H1 (cell line): ENCODE data around the gene MACROD1. TPM values are rescaled to one million over a fixed set of nuclear protein-coding genes. Genes with fewer than 3 reads are reported as not detected.

ENCODE experiments used
- CTCF ChIA-PET: fragments of 300-600 bp; sonication (Branson Sonifier 250); formaldehyde crosslinking; loops from one replicate; lab custom pipeline; 2021; ENCODE audit not compliant: partially characterized antibody; lab: Charles Lee
- POLR2A ChIA-PET: fragments of 300-600 bp; sonication (Branson Sonifier 250); formaldehyde crosslinking; loops from one replicate; lab custom pipeline; 2021; ENCODE audit warnings: inconsistent platforms; ENCODE audit not compliant: partially characterized antibody; lab: Charles Lee
- DNase-seq, 2 experiments: peaks; one replicate each; pipeline versions ENCODE4 v3.0.0 to v3.0.0-alpha.2; 2010 to 2022; ENCODE audit warnings: low spot score in 2 of 2, low read depth in 1 of 2, mixed read lengths in 1 of 2
- FAIRE-seq: peaks from 2 replicates; lab custom pipeline; 2011; peaks lifted over from hg19 to GRCh38; lab: Jason Lieb, UNC
- H2AFZ ChIP-seq: 2 replicates; pipeline ENCODE4 v1.8.1; 2012; ENCODE audit warnings: low read length, inconsistent platforms
- H2AK5ac ChIP-seq: 2 replicates; pipeline ENCODE4 v1.6.1; 2013; ENCODE audit warnings: low read depth, low read length
- H2BK120ac ChIP-seq: replicated peaks from 2 replicates; pipeline ENCODE3; 2013; ENCODE audit warnings: low read depth, low read length, inconsistent platforms
- H2BK12ac ChIP-seq: 2 replicates; pipeline ENCODE4 v1.6.1; 2013; ENCODE audit warnings: low read depth, low read length
- H2BK15ac ChIP-seq: 2 replicates; pipeline ENCODE4 v1.6.1; 2013; ENCODE audit warnings: low read length
- H2BK20ac ChIP-seq: 2 replicates; pipeline ENCODE4 v1.6.1; 2013; ENCODE audit warnings: low read length
- H2BK5ac ChIP-seq: 2 replicates; pipeline ENCODE4 v1.6.1; 2013; ENCODE audit warnings: low read depth, low read length
- H3K14ac ChIP-seq: 2 replicates; pipeline ENCODE4 v1.6.1; 2013; ENCODE audit warnings: inconsistent platforms; ENCODE audit not compliant: insufficient read length
- H3K18ac ChIP-seq: 2 replicates; pipeline ENCODE4 v1.6.1; 2013; ENCODE audit warnings: low read length; ENCODE audit errors: extremely low read depth
- H3K23ac ChIP-seq: 2 replicates; pipeline ENCODE4 v1.6.1; 2013; ENCODE audit warnings: inconsistent platforms; ENCODE audit not compliant: insufficient read length
- H3K23me2 ChIP-seq: 2 replicates; pipeline ENCODE4 v1.6.1; 2013; ENCODE audit warnings: low read depth, low read length
- H3K27ac ChIP-seq: 2 replicates; pipeline ENCODE4 v1.6.1; 2011; ENCODE audit warnings: low read depth, low read length, inconsistent platforms
- H3K27me3 ChIP-seq, 4 experiments: replicated peaks in 1 of 4; 1 replicate in 1 of 4; 2 replicates in 3 of 4; pipeline versions ENCODE4 v1.6.1 to v1.8.1; 2011 to 2013; ENCODE audit warnings: low read length in 3 of 4, mild to moderate bottlenecking in 3 of 4, inconsistent platforms in 2 of 4, mixed read lengths in 2 of 4, moderate library complexity in 1 of 4; ENCODE audit not compliant: control insufficient read depth in 3 of 4, insufficient read depth in 3 of 4; ENCODE audit errors: extremely low read depth in 1 of 4
- H3K36me3 ChIP-seq, 4 experiments: 2 replicates each; pipeline versions ENCODE4 v1.6.1 to v1.8.1; 2011 to 2013; ENCODE audit warnings: mild to moderate bottlenecking in 4 of 4, low read length in 3 of 4, moderate library complexity in 2 of 4, control low read depth in 1 of 4, inconsistent platforms in 1 of 4; ENCODE audit not compliant: insufficient read depth in 4 of 4, control insufficient read depth in 2 of 4
- H3K4ac ChIP-seq: replicated peaks from 2 replicates; pipeline ENCODE3; 2013; ENCODE audit warnings: low read length, low read depth, mixed read lengths, inconsistent platforms; ENCODE audit not compliant: insufficient read length
- H3K4me1 ChIP-seq, 4 experiments: replicated peaks in 1 of 4; 1 replicate in 1 of 4; 2 replicates in 3 of 4; pipeline versions ENCODE4 v1.6.1 to v1.8.1; 2011 to 2013; ENCODE audit warnings: low read length in 3 of 4, inconsistent platforms in 2 of 4, mixed read lengths in 1 of 4; ENCODE audit not compliant: insufficient read depth in 4 of 4, control insufficient read depth in 3 of 4
- H3K4me2 ChIP-seq, 2 experiments: 2 replicates each; pipeline versions ENCODE4 v1.6.1 to v1.8.1; 2011 to 2013; ENCODE audit warnings: low read depth in 2 of 2, low read length in 2 of 2, control low read depth in 1 of 2, inconsistent platforms in 1 of 2, mild to moderate bottlenecking in 1 of 2; ENCODE audit not compliant: insufficient read depth in 1 of 2
- H3K4me3 ChIP-seq, 4 experiments: fragments of 200-600, 300-600 bp in 1 of 4; sonication (generic), shearing (Covaris generic), sonication (Bioruptor Twin) in 1 of 4; 2 replicates each; pipeline versions ENCODE4 v1.5.1 to v1.8.1; 2011 to 2016; ENCODE audit warnings: low read length in 4 of 4, low read depth in 3 of 4, control low read depth in 2 of 4, inconsistent platforms in 2 of 4, mild to moderate bottlenecking in 2 of 4, mixed read lengths in 1 of 4, moderate library complexity in 1 of 4; ENCODE audit not compliant: insufficient read depth in 2 of 4; ENCODE audit errors: extremely low read depth in 1 of 4
- H3K56ac ChIP-seq: replicated peaks from 2 replicates; pipeline ENCODE3; 2013; ENCODE audit warnings: low read depth, mild to moderate bottlenecking, mixed read lengths, low read length, inconsistent platforms; ENCODE audit not compliant: insufficient read length
- H3K79me1 ChIP-seq: 2 replicates; pipeline ENCODE4 v1.6.1; 2013; ENCODE audit warnings: low read depth, low read length, control low read depth
- H3K79me2 ChIP-seq, 2 experiments: 2 replicates each; pipeline versions ENCODE4 v1.6.1 to v1.8.1; 2012 to 2013; ENCODE audit warnings: low read length in 2 of 2, mild to moderate bottlenecking in 2 of 2, inconsistent platforms in 1 of 2; ENCODE audit not compliant: insufficient read depth in 2 of 2, control insufficient read depth in 1 of 2
- H3K9ac ChIP-seq, 4 experiments: replicated peaks in 1 of 4; 1 replicate in 1 of 4; 2 replicates in 3 of 4; pipeline versions ENCODE4 v1.6.1 to v1.8.1; 2011 to 2013; ENCODE audit warnings: low read depth in 3 of 4, low read length in 3 of 4, control low read depth in 2 of 4, mild to moderate bottlenecking in 2 of 4, moderate library complexity in 2 of 4, inconsistent platforms in 1 of 4; ENCODE audit errors: extremely low read depth in 1 of 4
- H3K9me3 ChIP-seq, 2 experiments: 2 replicates each; pipeline versions ENCODE4 v1.6.1 to v1.8.1; 2012 to 2013; ENCODE audit warnings: mild to moderate bottlenecking in 2 of 2, moderate library complexity in 2 of 2, control low read depth in 1 of 2, inconsistent platforms in 1 of 2, low read depth in 1 of 2, low read length in 1 of 2, mixed read lengths in 1 of 2; ENCODE audit not compliant: insufficient read depth in 2 of 2
- H4K20me1 ChIP-seq, 2 experiments: replicated peaks in 1 of 2; 2 replicates each; pipeline versions ENCODE3 to v1.8.1; 2011 to 2013; ENCODE audit warnings: inconsistent platforms in 2 of 2, low read length in 2 of 2, mild to moderate bottlenecking in 1 of 2; ENCODE audit not compliant: insufficient read depth in 2 of 2, control insufficient read depth in 1 of 2
- H4K5ac ChIP-seq: 2 replicates; pipeline ENCODE4 v1.6.1; 2013; ENCODE audit warnings: low read length, low read depth, mixed read lengths, inconsistent platforms; ENCODE audit not compliant: insufficient read length
- H4K8ac ChIP-seq: 2 replicates; pipeline ENCODE4 v1.8.0; 2013; ENCODE audit warnings: mild to moderate bottlenecking, moderate library complexity, low read length, inconsistent platforms; ENCODE audit not compliant: insufficient read depth; ENCODE audit errors: extremely low read depth
- H4K91ac ChIP-seq: replicated peaks from 2 replicates; pipeline ENCODE3; 2013; ENCODE audit warnings: low read length, mixed read lengths, inconsistent platforms; ENCODE audit not compliant: insufficient read length
- CREB1 ChIP-seq: IDR thresholded peaks from 2 replicates; pipeline ENCODE4 v1.6.1; 2012; ENCODE audit warnings: inconsistent platforms
- GABPA ChIP-seq: IDR thresholded peaks from 2 replicates; pipeline ENCODE4 v1.6.1; 2011; ENCODE audit warnings: mild to moderate bottlenecking, low read length, moderate library complexity, borderline replicate concordance; ENCODE audit not compliant: insufficient read depth
- RAD21 ChIP-seq, 2 experiments: IDR thresholded peaks in 1 of 2; conservative IDR thresholded peaks in 1 of 2; 2 replicates each; pipeline ENCODE4 v1.6.1; 2011; ENCODE audit warnings: low read depth in 2 of 2, low read length in 2 of 2, improper control_type of control experiment in 1 of 2, inconsistent platforms in 1 of 2, mild to moderate bottlenecking in 1 of 2, moderate library complexity in 1 of 2
- RNF2 ChIP-seq: fragments of 200-900, 300-1000 bp; sonication (generic); IDR thresholded peaks from 2 replicates; pipeline ENCODE4 v1.7.1; 2016; ENCODE audit warnings: borderline replicate concordance, low read depth, mild to moderate bottlenecking, antibody characterized with exemption, low read length; ENCODE audit not compliant: poor library complexity, severe bottlenecking; ENCODE audit errors: missing control alignments
- TBP ChIP-seq: IDR thresholded peaks from 2 replicates; pipeline ENCODE4 v1.6.1; 2011; ENCODE audit warnings: low read depth, low read length, improper control_type of control experiment
- WGBS, 2 experiments: shearing (Covaris generic) in 1 of 2; methylation state at CpG; one replicate each; pipeline versions ENCODE4 v1.1.6 to v1.1.7; 2013 to 2015; ENCODE audit warnings: low lambda C conversion rate in 2 of 2, mixed read lengths in 2 of 2, inconsistent platforms in 1 of 2, low coverage in 1 of 2, missing lambda C conversion rate in 1 of 2; ENCODE audit not compliant: insufficient replicate concordance in 2 of 2, insufficient coverage in 1 of 2, insufficient read length in 1 of 2; ENCODE audit errors: extremely low coverage in 1 of 2, missing lambda C conversion rate in 1 of 2; 5-methylcytosine and 5-hydroxymethylcytosine counted together
- polyA plus RNA-seq, 7 experiments: library from polyadenylated mRNA; depleted of rRNA in 3 of 7; stranded (reverse) in 5 of 7; unstranded in 2 of 7; fragments of >200 nt in 5 of 7; fragments of 200-250 nt in 2 of 7; gene quantifications; 1 replicate in 5 of 7; 2 replicates in 1 of 7; 4 replicates in 1 of 7; pipeline versions ENCODE4 v1.2.1 to v1.2.3, GENCODE V29; 2011 to 2013; ENCODE audit warnings: missing spikeins in 2 of 7, mixed read lengths in 2 of 7
- total RNA-seq: library from RNA; stranded (reverse); fragmentation: NEBNext Ultra II Directional; extraction: Animal tissue kit (Norgen Biotek cat#: 25700); gene quantifications from 2 replicates; pipeline ENCODE4 v1.2.1, GENCODE V29; 2021
- TF ChIP-seq, protein P1 (sequence below): IDR thresholded peaks from 2 replicates; pipeline ENCODE4 v1.6.1; 2012; ENCODE audit warnings: inconsistent platforms
- TF ChIP-seq, protein P2 (sequence below), 3 experiments: IDR thresholded peaks; 1 replicate in 2 of 3; 2 replicates in 1 of 3; pipeline versions ENCODE4 v1.5.1 to v1.6.1; 2011; ENCODE audit warnings: low read length in 3 of 3, mild to moderate bottlenecking in 3 of 3, inconsistent platforms in 2 of 3, low read depth in 1 of 3, moderate library complexity in 1 of 3; ENCODE audit not compliant: insufficient read depth in 1 of 3; ENCODE audit errors: control extremely low read depth in 1 of 3

MACROD1 gene
- total and polyA plus RNA-seq, 2 of the 8 experiments (the other 6 are each of a cell fraction or from before 2014, with no cell fraction given): 19.5 to 34.1 TPM

DNA sequence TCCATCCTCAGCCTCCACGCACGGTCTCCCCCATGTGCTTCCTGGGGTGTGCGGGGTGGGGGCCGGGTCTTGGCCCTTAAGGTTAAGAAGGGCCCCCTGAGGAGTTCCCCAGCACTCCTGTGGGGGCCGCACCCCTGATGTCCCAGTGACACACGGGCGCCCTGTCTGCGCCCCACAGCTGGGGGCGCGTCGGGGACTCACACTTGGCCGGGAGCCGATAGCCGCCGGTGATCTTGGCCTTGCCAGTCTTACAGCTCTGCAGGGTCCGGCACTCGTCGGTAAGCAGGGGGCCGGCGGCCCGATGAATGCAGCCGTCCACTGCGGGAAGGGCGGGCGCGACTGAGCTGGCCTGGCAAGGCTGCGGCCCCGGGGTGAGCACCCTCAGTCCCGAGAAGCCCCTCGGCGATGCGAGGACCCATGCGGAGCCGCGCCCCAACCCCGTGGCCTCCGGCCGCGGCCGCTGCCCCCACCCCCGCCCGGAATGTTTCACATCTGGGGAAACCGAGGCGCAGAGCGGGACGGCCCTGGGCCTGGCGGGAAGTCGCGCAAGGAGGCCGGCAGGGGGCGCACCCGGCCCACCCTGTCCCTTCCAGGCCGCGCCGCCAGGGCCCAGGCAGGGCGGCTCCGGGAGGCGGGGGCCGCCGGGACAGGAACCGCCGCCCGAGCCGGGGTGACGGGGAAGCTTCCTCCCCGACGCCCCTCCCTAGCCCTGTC lies 165.7 kb downstream of the MACROD1 start:
- H3K4ac ChIP-seq: no peak overlapping the region
- H2BK5ac ChIP-seq: no peak overlapping the region
- peaks cover 6% of the 10 kb centered on the region; the same call in 1 of the 2 replicates for H3K79me1 ChIP-seq
- WGBS, 2 experiments: 5% methylated on average over 49 of the region's 67 CpGs; no CpG with 5 or more reads in 1 of the 2 experiments
- H3K18ac ChIP-seq: no peak overlapping the region
- H2AK5ac ChIP-seq: no peak overlapping the region
- H3K4me1 ChIP-seq: peaks cover 2 to 23% (median 12%) of the 10 kb centered on the region in 4 experiments; a peak in 6 of 7 replicates
- H2BK20ac ChIP-seq: no peak overlapping the region
- H4K91ac ChIP-seq: no peak overlapping the region
- H3K79me2 ChIP-seq: no peaks in the 10 kb centered on the region
- no peaks in the 10 kb centered on the region for H3K9me3 ChIP-seq
- no peak overlapping the region for H2BK120ac ChIP-seq
- DNase-seq: peak in 1 of 2 experiments; percentile 91
- H2BK12ac ChIP-seq: no peak overlapping the region
- H4K8ac ChIP-seq: peak overlapping the region; percentile 59; the same call in 1 of the 2 replicates
- CTCF ChIA-PET: interaction anchor here (0.6 to 6.8 kb wide), 42 partner anchors 9 to 301 kb away, joined by 3 to 171 read pairs (median 6); partner anchors contain the start of genes FLRT1 and STIP1
- H3K27ac ChIP-seq: no peak overlapping the region
- peak; percentile 69 to 84 for TF ChIP-seq RAD21 (IDR thresholded peaks at IDR 0.05 in 1 of 2, conservative IDR thresholded peaks at IDR 0.05 in 1 of 2; ENCODE audit: low read depth in 2 of 2, low read length in 2 of 2)
- 0 out of 2 replicates have a peak, but pooled peaks have one; percentile 8 for TF ChIP-seq CREB1
- TF ChIP-seq GABPA: no peak
- TF ChIP-seq, protein P1, sequence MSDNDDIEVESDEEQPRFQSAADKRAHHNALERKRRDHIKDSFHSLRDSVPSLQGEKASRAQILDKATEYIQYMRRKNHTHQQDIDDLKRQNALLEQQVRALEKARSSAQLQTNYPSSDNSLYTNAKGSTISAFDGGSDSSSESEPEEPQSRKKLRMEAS: peak; percentile 4; the same call in 1 of the 2 replicates
- no peak for TF ChIP-seq RNF2
- peak; percentile 9; the same call in 1 of the 2 replicates for TF ChIP-seq TBP
- TF ChIP-seq, protein P2, sequence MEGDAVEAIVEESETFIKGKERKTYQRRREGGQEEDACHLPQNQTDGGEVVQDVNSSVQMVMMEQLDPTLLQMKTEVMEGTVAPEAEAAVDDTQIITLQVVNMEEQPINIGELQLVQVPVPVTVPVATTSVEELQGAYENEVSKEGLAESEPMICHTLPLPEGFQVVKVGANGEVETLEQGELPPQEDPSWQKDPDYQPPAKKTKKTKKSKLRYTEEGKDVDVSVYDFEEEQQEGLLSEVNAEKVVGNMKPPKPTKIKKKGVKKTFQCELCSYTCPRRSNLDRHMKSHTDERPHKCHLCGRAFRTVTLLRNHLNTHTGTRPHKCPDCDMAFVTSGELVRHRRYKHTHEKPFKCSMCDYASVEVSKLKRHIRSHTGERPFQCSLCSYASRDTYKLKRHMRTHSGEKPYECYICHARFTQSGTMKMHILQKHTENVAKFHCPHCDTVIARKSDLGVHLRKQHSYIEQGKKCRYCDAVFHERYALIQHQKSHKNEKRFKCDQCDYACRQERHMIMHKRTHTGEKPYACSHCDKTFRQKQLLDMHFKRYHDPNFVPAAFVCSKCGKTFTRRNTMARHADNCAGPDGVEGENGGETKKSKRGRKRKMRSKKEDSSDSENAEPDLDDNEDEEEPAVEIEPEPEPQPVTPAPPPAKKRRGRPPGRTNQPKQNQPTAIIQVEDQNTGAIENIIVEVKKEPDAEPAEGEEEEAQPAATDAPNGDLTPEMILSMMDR (IDR thresholded peaks at IDR 0.05; ENCODE audit: control extremely low read depth in 1 of 3, insufficient read depth in 1 of 3, low read depth in 1 of 3, low read length in 3 of 3): peak in 2 of 3 experiments; percentile 57 to 92; a peak in 3 of 4 replicates
- TF ChIP-seq, all 59 proteins: peak for 5
- Histone ChIP-seq H3K27me3 (peaks cover 5 to 36% (median 24%) of the 10 kb centered on the region in 4 experiments), H4K5ac (no peak overlapping the region), H3K56ac (no peak overlapping the region), H2BK15ac (no peak overlapping the region), H3K14ac (no peak overlapping the region), H2AFZ (no peak overlapping the region), H3K23me2 (peaks cover 18% of the 10 kb centered on the region; the same call in 1 of the 2 replicates), H3K23ac (no peak overlapping the region), H3K4me3 (peak overlapping the region; percentile 14 to 61 (median 47)), H4K20me1 (peaks cover 4 to 24% of the 10 kb centered on the region in 2 experiments), H3K4me2 (peak overlapping the region; percentile 70 to 98), H3K36me3 (peaks cover 6 to 19% (median 13%) of the 10 kb centered on the region in 4 experiments), H3K9ac (no peak overlapping the region)
- POLR2A ChIA-PET: interaction anchor here (0.7 to 5.1 kb wide), 17 partner anchors 8 to 270 kb away, joined by 3 to 46 read pairs (median 3); partner anchors contain the start of genes COX8A and FERMT3
- no peak for FAIRE-seq
